Mucosa of descending colon (tissue), 3 donors: Measurements from ENCODE around the gene ANKRD62. TPM values are rescaled to one million over a fixed set of nuclear protein-coding genes. Genes with fewer than 3 reads are reported as not detected.

Experiments
- ATAC-seq: fragments of 200-7000 bp; cut with Tn5 transposase; one replicate; pipeline ENCODE4 v1.9.1; 2020; ENCODE audit warnings: mild to moderate bottlenecking, moderate library complexity
- DNase-seq, 3 donors: peaks; one replicate each; pipeline ENCODE4 v3.0.0-alpha.2; 2020
- H3K36me3 ChIP-seq: fragments of 200-600 bp; one replicate; pipeline ENCODE4 v1.8.0; 2021; ENCODE audit warnings: low read depth, mild to moderate bottlenecking
- H3K4me1 ChIP-seq: fragments of 200-600 bp; one replicate; pipeline ENCODE4 v1.8.0; 2021; ENCODE audit warnings: low read depth, mild to moderate bottlenecking
- H3K4me3 ChIP-seq: fragments of 200-600 bp; one replicate; pipeline ENCODE4 v1.8.0; 2021; ENCODE audit warnings: mild to moderate bottlenecking
- H3K9me3 ChIP-seq: fragments of 200-600 bp; one replicate; pipeline ENCODE4 v1.8.0; 2021; ENCODE audit warnings: mild to moderate bottlenecking
- intact Hi-C, 2 donors: fragments of 100-400 bp; cut with DNase I in 1 of 2; cut with micrococcal nuclease in 1 of 2; formaldehyde crosslinking; loops; one replicate each; pipeline versions ENCODE4 v1.11.0 to v1.11.1; 2022; cut with DNase I, micrococcal nuclease
- total RNA-seq, 3 donors: library from RNA; stranded (reverse); fragmentation: NEBNext Ultra II Directional in 2 of 3; extraction: Animal tissue kit (Norgen Biotek cat#: 25700) in 2 of 3; gene quantifications; one replicate each; pipeline versions ENCODE4 v1.2.1 to v1.2.4, GENCODE V29; 2021 to 2023
- TF ChIP-seq, protein P1 (sequence below): fragments of 200-600 bp; IDR thresholded peaks from one replicate; pipeline ENCODE4 v1.8.0; 2022; ENCODE audit warnings: antibody characterized with exemption, mild to moderate bottlenecking
- donor health status: DM: no; HTN: no; CAD: no; lungs with moderate emphysema.
- donor health status: DM: no; HTN: no; CAD: no.
- donor health status: DM: no; HTN: yes; CAD: no.

ANKRD62 gene
- total RNA-seq, 3 donors from 2014 or later = 0.17 to 1.8 TPM; not detected in 1

DNA sequence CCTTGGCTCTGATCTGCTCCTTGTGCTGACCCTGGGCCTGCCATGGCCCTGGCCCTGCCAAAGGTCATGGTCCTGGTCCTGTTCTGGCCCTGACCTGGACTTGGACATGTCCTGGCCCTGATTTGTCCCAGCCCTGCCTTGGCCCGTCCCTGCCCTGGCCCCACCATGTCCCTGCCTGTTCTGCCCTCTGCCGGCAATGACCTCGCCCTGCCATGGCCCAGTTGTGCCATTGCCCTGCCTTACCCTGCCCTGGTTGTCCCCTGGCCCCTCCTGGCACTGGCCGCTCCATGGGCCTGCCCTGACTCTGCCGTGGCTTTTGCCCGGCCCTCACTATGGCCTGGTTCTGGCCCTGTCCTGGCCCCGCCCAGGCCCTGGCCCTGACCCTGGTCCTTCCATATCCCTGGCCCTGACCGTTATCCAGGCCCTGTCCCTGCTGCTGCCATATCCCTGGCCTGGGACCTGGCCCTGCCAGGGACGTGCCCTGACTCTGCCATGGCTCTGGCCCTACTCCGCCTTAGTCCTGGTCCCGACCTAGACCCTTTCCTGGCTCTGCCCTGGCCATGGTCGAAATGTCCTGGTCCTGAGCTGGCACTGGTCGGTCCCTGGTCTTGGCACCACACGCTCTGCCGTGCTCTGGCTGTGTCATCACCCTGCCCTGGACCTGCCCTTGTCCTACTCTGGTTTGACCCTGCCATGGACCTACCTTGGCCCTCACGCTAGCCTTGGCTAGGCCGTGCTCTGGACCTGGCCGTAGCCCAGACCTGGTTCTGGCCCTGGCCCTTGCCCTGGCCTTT lies 6.8 kb upstream of the ANKRD62 start:
- Histone ChIP-seq H3K9me3 (no peaks in the 10 kb centered on the region), H3K36me3 (no peaks in the 10 kb centered on the region), H3K4me1 (no peaks in the 10 kb centered on the region), H3K4me3 (no peak overlapping the region)
- DNase-seq = peak in 1 of 3 donors; percentile 64
- intact Hi-C loops = no loop called here
- TF ChIP-seq, protein P1, sequence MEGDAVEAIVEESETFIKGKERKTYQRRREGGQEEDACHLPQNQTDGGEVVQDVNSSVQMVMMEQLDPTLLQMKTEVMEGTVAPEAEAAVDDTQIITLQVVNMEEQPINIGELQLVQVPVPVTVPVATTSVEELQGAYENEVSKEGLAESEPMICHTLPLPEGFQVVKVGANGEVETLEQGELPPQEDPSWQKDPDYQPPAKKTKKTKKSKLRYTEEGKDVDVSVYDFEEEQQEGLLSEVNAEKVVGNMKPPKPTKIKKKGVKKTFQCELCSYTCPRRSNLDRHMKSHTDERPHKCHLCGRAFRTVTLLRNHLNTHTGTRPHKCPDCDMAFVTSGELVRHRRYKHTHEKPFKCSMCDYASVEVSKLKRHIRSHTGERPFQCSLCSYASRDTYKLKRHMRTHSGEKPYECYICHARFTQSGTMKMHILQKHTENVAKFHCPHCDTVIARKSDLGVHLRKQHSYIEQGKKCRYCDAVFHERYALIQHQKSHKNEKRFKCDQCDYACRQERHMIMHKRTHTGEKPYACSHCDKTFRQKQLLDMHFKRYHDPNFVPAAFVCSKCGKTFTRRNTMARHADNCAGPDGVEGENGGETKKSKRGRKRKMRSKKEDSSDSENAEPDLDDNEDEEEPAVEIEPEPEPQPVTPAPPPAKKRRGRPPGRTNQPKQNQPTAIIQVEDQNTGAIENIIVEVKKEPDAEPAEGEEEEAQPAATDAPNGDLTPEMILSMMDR = no peak
- peak; percentile 30 for ATAC-seq

DNA sequence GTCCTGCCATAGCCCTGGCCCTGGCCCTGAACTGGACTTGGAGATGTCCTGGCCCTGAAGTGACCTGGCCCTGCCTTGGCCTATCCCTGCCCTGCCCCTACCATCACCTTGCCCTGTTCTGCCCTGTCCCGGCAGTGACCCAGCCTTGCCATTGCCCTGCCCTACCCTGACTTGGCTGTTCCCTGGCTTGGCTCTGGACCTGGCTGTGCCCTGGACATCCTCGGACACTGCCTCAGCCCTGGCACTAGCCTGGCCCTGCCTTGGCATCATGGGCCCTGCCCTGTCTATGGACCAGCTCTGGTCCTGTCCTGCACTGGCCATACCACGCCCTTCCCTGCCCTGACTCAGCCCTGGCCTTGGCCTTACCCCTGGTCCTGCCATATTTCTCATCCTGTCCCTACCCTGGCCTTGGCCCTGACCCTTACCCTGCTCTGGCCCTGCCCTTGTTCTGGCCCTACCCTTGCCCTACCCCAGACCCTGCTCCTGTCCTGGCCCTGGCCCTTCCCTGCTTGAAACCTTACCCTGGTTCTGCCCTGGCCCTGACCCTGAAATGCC lies 6.1 kb upstream of the ANKRD62 start:
- ATAC-seq = no peak
- TF ChIP-seq, protein P1 = no peak

DNA sequence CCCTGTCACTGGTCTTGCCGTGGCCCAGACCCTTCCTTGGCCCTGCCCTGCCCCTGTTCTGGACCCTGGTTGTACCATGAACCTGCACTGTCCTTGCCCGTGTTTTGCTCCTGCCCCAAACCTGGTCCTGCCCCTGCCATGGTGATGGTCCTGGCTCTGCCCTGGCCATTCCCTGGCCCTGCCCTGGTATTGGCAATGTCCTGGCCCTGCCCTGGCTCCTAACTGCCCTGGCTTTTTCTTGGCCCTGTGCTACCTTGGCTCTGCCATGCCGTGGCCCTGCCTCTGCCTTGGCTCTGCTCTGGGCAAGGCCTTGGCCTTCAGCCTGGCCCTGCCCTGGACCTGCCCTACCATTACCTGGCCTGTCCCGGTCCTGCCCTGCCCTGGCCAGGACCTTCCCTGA lies 5.5 kb upstream of the ANKRD62 start:
- intact Hi-C loops = no loop called here
- no peak for ATAC-seq
- no peak overlapping the region for H3K4me3 ChIP-seq
- TF ChIP-seq, protein P1 = no peak
- H3K4me1 ChIP-seq = no peaks in the 10 kb centered on the region
- DNase-seq = no peak
- H3K36me3 ChIP-seq = no peaks in the 10 kb centered on the region
- no peaks in the 10 kb centered on the region for H3K9me3 ChIP-seq

More for the DNA sequence above, 6.1 kb upstream of the ANKRD62 start:
- Histone ChIP-seq H3K4me1 (no peaks in the 10 kb centered on the region), H3K9me3 (no peaks in the 10 kb centered on the region), H3K36me3 (no peaks in the 10 kb centered on the region), H3K4me3 (no peak overlapping the region)
- no peak for DNase-seq
- intact Hi-C loops = no loop called here

DNA sequence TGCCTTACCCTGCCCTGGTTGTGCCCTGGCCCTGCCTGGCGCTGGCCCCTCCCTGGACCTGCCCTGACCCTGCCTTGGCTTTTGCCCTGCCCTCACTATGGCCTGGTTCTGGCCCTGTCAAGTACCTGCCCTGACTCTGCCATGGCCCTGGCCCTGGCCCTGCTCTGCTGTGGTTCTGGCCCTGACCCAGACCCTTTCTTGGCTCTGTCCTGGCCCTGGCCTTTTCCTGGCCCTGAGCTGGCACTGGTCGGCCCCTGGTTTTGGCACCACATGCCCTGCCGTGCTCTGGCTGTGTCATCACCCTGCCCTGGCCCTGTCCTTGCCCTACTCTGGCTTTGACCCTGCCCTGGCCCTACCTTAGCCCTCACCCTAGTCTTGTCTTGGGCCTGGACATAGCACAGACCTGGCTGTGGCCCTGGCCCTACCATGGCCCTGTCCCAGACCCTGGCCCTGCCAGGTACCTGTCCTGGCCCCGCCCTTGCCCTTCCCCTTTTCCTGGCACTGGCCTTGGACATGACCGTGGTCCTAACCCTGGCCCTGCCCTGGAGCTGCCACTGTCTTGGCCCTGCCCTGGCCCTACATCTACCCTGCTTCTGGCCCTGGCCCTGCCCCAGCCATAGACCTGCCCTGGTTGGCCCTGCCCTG lies 4.8 kb upstream of the ANKRD62 start:
- H3K36me3 ChIP-seq = no peaks in the 10 kb centered on the region
- H3K9me3 ChIP-seq = no peaks in the 10 kb centered on the region
- TF ChIP-seq, protein P1 = no peak
- H3K4me3 ChIP-seq = no peak overlapping the region
- DNase-seq = peak in 1 of 3 donors; percentile 47
- intact Hi-C loops = no loop called here
- no peaks in the 10 kb centered on the region for H3K4me1 ChIP-seq
- no peak for ATAC-seq

DNA sequence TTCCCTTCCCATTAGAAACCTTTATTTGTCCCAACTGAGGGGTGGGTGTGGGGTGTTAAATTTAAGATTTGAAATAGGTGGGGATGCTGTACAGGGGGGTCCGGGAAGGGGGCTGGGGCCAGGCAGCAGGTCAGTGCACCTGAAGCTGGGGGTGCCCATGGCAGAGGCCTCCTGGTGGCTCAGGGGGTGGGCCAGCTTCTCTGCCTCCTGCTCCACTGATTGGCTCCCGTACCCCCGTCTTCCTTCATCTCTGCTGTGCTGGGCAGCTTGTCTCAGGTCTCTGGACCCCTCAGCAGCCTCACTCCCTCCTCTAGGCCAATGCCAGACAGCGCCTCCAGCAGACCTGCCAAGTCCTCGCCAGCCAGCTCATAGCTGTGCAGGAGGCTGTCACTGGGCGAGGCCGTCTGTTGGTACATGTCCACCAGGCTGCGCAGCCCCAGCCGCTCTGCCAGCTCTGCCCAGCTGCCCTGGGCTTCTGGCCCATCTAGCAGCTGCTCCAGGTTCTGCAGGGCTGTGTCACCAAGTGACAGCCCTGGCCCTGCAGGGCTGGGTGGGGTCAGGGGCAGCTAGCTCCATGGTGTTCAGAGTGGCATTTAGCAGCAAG lies 2.0 kb upstream of the ANKRD62 start:
- no peak for DNase-seq
- TF ChIP-seq, protein P1 = no peak
- Histone ChIP-seq H3K4me3 (no peak overlapping the region), H3K9me3 (no peaks in the 10 kb centered on the region), H3K36me3 (no peaks in the 10 kb centered on the region), H3K4me1 (no peaks in the 10 kb centered on the region)
- intact Hi-C loops = loop anchor here in 1 of 2 donors (10.0 kb wide), 1 partner anchor 153 kb away; no protein-coding TSS in a partner anchor
- ATAC-seq = no peak
